Measurements from ENCODE around the gene BSN. TPM values are rescaled to one million over a fixed set of nuclear protein-coding genes. Genes with fewer than 3 reads are reported as not detected.

Gene BSN
- total and polyA plus RNA-seq, 2 donors (not counting 3 experiments of a cell fraction or from before 2014, with no cell fraction given): 0.04 to 0.27 TPM

DNA sequence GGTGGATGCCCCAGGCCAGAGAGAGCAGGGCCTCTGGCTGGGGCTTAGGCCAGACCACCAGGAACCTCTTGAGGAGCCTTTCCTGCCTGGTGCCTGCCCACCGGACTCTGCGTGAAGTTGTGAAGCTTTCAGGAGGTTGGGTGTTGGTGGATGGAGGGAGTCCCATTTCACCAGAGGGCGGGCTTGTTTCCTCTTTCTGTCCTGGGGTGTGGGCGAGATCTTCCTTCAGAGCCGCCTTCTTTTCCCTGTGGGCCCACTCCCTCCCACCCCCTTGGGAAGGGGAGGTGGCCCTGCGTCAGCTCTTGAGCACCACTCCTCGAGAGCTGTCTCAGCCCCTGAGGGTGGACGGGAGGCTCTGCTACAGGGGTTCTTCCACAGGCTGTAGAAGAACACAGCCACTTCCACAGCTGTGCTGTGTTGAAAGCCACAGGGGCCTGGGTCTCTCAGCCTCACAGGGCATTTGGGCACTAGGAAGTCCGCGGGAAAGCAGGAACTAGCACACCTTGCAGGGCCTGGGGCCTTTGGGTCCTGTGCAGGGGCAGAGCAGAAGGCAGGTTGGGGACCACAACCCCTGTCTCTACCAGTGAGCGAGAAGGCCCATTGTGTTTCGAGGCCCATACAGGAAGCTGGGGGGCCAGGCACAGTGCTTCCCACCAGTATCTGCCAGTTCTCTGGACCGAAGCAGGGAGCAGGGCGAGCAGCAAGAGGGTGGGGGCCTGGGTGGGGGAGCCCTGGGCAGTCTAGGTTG lies 163.1 kb downstream of the BSN start:
- BruUV-seq (replicated peaks): no TSS peak
- no peak for TF ChIP-seq POLR2AphosphoS5 (IDR thresholded peaks at IDR 0.05; ENCODE audit: insufficient read depth, low read depth, low read length)
- no peak for TF ChIP-seq FOS (IDR thresholded peaks at IDR 0.05; ENCODE audit: borderline replicate concordance, insufficient read depth, low read length)
- TF ChIP-seq POLR2A (IDR thresholded peaks at IDR 0.05; ENCODE audit: low read depth, low read length): no peak
- TF ChIP-seq EZH2 (IDR thresholded peaks at IDR 0.05; ENCODE audit: borderline replicate concordance, low read depth, low read length, severe bottlenecking): no peak
- Histone ChIP-seq H3K9ac (replicated peaks; ENCODE audit: extremely low read depth, insufficient read depth, low read length) (no peak overlapping the region), H3K36me3 (ENCODE audit: control insufficient read depth in 2 of 2, extremely low read depth in 1 of 2, insufficient read depth in 2 of 2, low read length in 2 of 2) (peaks cover 3 to 17% of the 10 kb centered on the region in 2 experiments), H3K79me2 (ENCODE audit: control insufficient read depth, insufficient read depth, low read length) (peaks cover under 1% of the 10 kb centered on the region), H3K27ac (ENCODE audit: insufficient read depth, low read depth, low read length) (no peak overlapping the region), H3K9me3 (replicated peaks; ENCODE audit: control insufficient read depth, insufficient read depth, low read length) (no peaks in the 10 kb centered on the region), H2AFZ (ENCODE audit: low read depth, low read length) (no peak overlapping the region), H3K4me1 (ENCODE audit: control insufficient read depth, extremely low read depth, insufficient read depth, low read length) (peaks cover 7% of the 10 kb centered on the region), H3K4me3 (replicated peaks in 1 of 3; ENCODE audit: insufficient read depth in 1 of 3, low read depth in 1 of 3, low read length in 3 of 3) (no peak overlapping the region), H4K20me1 (replicated peaks; ENCODE audit: control insufficient read depth, extremely low read depth, insufficient read depth, low read length) (no peaks in the 10 kb centered on the region), H3K27me3 (ENCODE audit: control insufficient read depth in 2 of 2, insufficient read depth in 2 of 2, low read length in 2 of 2) (no peaks in the 10 kb centered on the region), H3K9me1 (replicated peaks; ENCODE audit: control insufficient read depth, extremely low read depth, insufficient read depth, low read length) (no peaks in the 10 kb centered on the region), H3K4me2 (ENCODE audit: insufficient read depth, low read length) (no peak overlapping the region)
- intact Hi-C loops (cut with micrococcal nuclease) (no loop called here), dilution Hi-C loops (cut with MboI; ENCODE audit: extremely low pct_ligation_motif_present, low sequenced_read_pairs) (no loop called here)
- ChIA-PET CTCF (interaction anchor here (1.0 to 1.9 kb wide), 4 partner anchors 9 to 124 kb away, joined by 4 to 8 read pairs (median 6); no protein-coding TSS in a partner anchor), POLR2A (no interaction called here)
- DNase-seq (ENCODE audit: low read depth, low spot score) (no peak), FAIRE-seq (no peak)

DNA sequence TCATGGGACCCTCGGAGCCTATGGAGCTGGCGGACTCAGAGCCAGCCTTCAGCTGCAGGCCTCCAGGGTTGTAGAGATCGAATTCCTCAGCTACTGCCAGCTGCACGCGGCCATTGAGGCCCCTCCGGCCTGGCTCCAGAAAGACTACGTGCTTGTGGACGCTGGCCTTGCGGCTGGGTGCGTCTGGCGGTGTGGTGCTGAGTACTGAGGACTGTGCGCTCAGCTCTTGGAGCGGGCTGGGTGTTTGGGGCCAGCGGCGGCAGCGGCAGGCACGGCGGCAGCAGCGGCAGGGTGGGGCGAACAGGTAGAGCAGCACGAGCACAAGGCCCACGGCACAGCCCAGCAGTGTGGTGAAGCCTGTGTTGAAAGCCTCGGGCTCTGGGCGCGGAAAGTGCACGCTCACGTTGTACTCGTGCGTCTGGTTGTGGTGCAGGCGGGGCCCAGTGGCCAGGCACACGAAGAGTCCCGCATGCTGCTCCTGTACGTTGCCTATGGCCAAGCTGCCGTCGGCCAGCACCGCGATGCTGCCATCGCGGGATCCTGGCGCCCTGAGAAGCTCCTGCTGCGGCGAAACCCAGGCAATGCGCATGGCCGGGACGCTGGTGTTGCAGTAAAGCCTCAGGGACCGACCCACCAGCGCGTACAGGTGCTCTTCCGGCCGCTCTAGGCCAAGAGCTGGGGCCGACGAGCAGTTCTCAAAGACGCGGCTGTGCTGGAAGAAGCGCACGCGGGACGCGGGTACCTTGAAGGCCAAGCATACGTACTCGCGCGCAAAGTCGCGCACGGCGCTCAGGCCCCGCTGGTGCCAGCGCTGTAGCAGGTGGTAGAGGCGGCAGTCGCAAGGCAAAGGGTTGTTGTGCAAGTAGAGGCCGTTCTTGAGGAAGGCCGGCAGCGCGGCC lies 163.9 kb downstream of the BSN start:
- intact Hi-C loops (cut with micrococcal nuclease) (loop anchor here (2.0 kb wide), 3 partner anchors 85 to 189 kb away; partner anchors contain the start of gene INKA1), dilution Hi-C loops (cut with MboI; ENCODE audit: extremely low pct_ligation_motif_present, low sequenced_read_pairs) (no loop called here)
- Histone ChIP-seq H3K4me3 (replicated peaks in 1 of 3; ENCODE audit: insufficient read depth in 1 of 3, low read depth in 1 of 3, low read length in 3 of 3) (no peak overlapping the region), H3K79me2 (ENCODE audit: control insufficient read depth, insufficient read depth, low read length) (peaks cover 9% of the 10 kb centered on the region), H2AFZ (ENCODE audit: low read depth, low read length) (no peak overlapping the region), H4K20me1 (replicated peaks; ENCODE audit: control insufficient read depth, extremely low read depth, insufficient read depth, low read length) (no peaks in the 10 kb centered on the region), H3K9me1 (replicated peaks; ENCODE audit: control insufficient read depth, extremely low read depth, insufficient read depth, low read length) (no peaks in the 10 kb centered on the region), H3K36me3 (ENCODE audit: control insufficient read depth in 2 of 2, extremely low read depth in 1 of 2, insufficient read depth in 2 of 2, low read length in 2 of 2) (peaks cover 3 to 17% of the 10 kb centered on the region in 2 experiments), H3K4me2 (ENCODE audit: insufficient read depth, low read length) (no peak overlapping the region), H3K9ac (replicated peaks; ENCODE audit: extremely low read depth, insufficient read depth, low read length) (no peak overlapping the region), H3K27ac (ENCODE audit: insufficient read depth, low read depth, low read length) (no peak overlapping the region), H3K4me1 (ENCODE audit: control insufficient read depth, extremely low read depth, insufficient read depth, low read length) (peaks cover 12% of the 10 kb centered on the region), H3K9me3 (replicated peaks; ENCODE audit: control insufficient read depth, insufficient read depth, low read length) (no peaks in the 10 kb centered on the region), H3K27me3 (ENCODE audit: control insufficient read depth in 2 of 2, insufficient read depth in 2 of 2, low read length in 2 of 2) (no peaks in the 10 kb centered on the region)
- TF ChIP-seq, protein P1, sequence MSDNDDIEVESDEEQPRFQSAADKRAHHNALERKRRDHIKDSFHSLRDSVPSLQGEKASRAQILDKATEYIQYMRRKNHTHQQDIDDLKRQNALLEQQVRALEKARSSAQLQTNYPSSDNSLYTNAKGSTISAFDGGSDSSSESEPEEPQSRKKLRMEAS (IDR thresholded peaks at IDR 0.05; ENCODE audit: insufficient read depth, insufficient read length): no peak
- TF ChIP-seq GATA2 (IDR thresholded peaks at IDR 0.05; ENCODE audit: insufficient read depth, insufficient read length, low read depth, low read length) (no peak), JUN (IDR thresholded peaks at IDR 0.05; ENCODE audit: borderline replicate concordance, insufficient read depth, insufficient read length, low read depth) (no peak), POLR2AphosphoS5 (IDR thresholded peaks at IDR 0.05; ENCODE audit: insufficient read depth, low read depth, low read length) (no peak), EZH2 (IDR thresholded peaks at IDR 0.05; ENCODE audit: borderline replicate concordance, low read depth, low read length, severe bottlenecking) (no peak), MYC (IDR thresholded peaks at IDR 0.05; ENCODE audit: low read depth, low read length) (no peak), FOS (IDR thresholded peaks at IDR 0.05; ENCODE audit: borderline replicate concordance, insufficient read depth, low read length) (no peak), POLR2A (IDR thresholded peaks at IDR 0.05; ENCODE audit: low read depth, low read length) (no peak)
- TF ChIP-seq, protein P2, sequence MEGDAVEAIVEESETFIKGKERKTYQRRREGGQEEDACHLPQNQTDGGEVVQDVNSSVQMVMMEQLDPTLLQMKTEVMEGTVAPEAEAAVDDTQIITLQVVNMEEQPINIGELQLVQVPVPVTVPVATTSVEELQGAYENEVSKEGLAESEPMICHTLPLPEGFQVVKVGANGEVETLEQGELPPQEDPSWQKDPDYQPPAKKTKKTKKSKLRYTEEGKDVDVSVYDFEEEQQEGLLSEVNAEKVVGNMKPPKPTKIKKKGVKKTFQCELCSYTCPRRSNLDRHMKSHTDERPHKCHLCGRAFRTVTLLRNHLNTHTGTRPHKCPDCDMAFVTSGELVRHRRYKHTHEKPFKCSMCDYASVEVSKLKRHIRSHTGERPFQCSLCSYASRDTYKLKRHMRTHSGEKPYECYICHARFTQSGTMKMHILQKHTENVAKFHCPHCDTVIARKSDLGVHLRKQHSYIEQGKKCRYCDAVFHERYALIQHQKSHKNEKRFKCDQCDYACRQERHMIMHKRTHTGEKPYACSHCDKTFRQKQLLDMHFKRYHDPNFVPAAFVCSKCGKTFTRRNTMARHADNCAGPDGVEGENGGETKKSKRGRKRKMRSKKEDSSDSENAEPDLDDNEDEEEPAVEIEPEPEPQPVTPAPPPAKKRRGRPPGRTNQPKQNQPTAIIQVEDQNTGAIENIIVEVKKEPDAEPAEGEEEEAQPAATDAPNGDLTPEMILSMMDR (IDR thresholded peaks at IDR 0.05; ENCODE audit: extremely low read depth in 1 of 2, insufficient read depth in 1 of 2, low read depth in 1 of 2, low read length in 2 of 2): no peak
- ChIA-PET CTCF (interaction anchor here (0.7 to 2.5 kb wide), 11 partner anchors 10 to 179 kb away, joined by 3 to 14 read pairs (median 6); partner anchors contain the start of gene INKA1), POLR2A (no interaction called here)
- FAIRE-seq (no peak), DNase-seq (ENCODE audit: low read depth, low spot score) (no peak)
- BruUV-seq (replicated peaks): no TSS peak

All from endothelial cell of umbilical vein (primary cell).